ENCODE measurements around the gene ADH5. TPM values are rescaled to one million over a fixed set of nuclear protein-coding genes. Genes with fewer than 3 reads are reported as not detected.
"Not testable (repeated sequence)": the region's sequence is repeated elsewhere in the genome, so short reads cannot be mapped to it uniquely, and the experiment has no call there.

The ADH5 gene
- total and polyA plus RNA-seq, 9 donors, result 79.5 to 227 (median 161) TPM

- no peaks in the 10 kb centered on the region for H3K36me3 ChIP-seq
- intact Hi-C loops (cut with DNase I), result no loop called here
- H3K4me3 ChIP-seq, result no peak overlapping the region
- TF ChIP-seq CTCF (IDR thresholded peaks at IDR 0.05), result no peak
- TF ChIP-seq POLR2A (IDR thresholded peaks at IDR 0.05), result no peak
- no peak for TF ChIP-seq EP300 (IDR thresholded peaks at IDR 0.05)
- H3K27ac ChIP-seq, result no peak overlapping the region
- no peaks in the 10 kb centered on the region for H3K9me3 ChIP-seq
- DNase-seq, result no peak
- no peaks in the 10 kb centered on the region for H3K4me1 ChIP-seq (ENCODE audit: insufficient read depth)
- no peaks in the 10 kb centered on the region for H3K27me3 ChIP-seq
- 92 to 100% (median 99%) methylated on average over 2 of the region's 2 CpGs for WGBS, 3 donors
Measured at GRCh38 chr4:99102634-99103033, 14.0 kb upstream of the ADH5 start.

DNA sequence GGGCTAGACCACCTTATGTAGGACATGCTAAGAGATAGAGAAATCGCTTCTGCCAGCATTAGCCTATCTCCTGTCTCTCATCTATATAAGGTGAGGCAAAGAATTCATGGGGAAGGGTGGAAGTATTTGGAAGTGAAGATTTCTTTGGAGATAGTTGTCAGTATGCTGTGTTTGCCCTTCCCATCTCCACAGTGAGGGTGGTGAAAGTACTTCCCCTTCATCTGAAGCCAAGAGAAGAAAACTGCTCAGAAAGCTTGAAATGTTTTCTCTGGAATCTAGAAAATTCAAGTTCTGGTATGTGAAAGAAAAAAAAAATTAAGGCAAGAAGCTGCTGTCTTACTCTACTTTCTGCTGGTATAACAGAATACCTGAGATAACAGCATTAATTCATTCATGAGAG, 12.3 kb upstream of the ADH5 start:
- Histone ChIP-seq H3K36me3 (no peaks in the 10 kb centered on the region), H3K4me3 (no peak overlapping the region), H3K27me3 (no peaks in the 10 kb centered on the region), H3K9me3 (no peaks in the 10 kb centered on the region), H3K4me1 (ENCODE audit: insufficient read depth) (no peaks in the 10 kb centered on the region), H3K27ac (no peak overlapping the region)
- WGBS, 3 donors, result 86 to 96% (median 89%) methylated on average over 1 of the region's 1 CpG
- TF ChIP-seq CTCF (IDR thresholded peaks at IDR 0.05) (no peak), EP300 (IDR thresholded peaks at IDR 0.05) (no peak), POLR2A (IDR thresholded peaks at IDR 0.05) (no peak)
- DNase-seq, result no peak
- intact Hi-C loops (cut with DNase I), result no loop called here

- DNase-seq; H3K27ac ChIP-seq; H3K27me3 ChIP-seq; H3K36me3 ChIP-seq; intact Hi-C loops (cut with DNase I); H3K9me3 ChIP-seq; H3K4me3 ChIP-seq; H3K4me1 ChIP-seq (ENCODE audit: insufficient read depth): not testable (repeated sequence)
- WGBS, 3 donors, result 77 to 90% (median 77%) methylated on average over 5 of the region's 5 CpGs
Measured at GRCh38 chr4:99099814-99100213, 11.2 kb upstream of the ADH5 start.

DNA sequence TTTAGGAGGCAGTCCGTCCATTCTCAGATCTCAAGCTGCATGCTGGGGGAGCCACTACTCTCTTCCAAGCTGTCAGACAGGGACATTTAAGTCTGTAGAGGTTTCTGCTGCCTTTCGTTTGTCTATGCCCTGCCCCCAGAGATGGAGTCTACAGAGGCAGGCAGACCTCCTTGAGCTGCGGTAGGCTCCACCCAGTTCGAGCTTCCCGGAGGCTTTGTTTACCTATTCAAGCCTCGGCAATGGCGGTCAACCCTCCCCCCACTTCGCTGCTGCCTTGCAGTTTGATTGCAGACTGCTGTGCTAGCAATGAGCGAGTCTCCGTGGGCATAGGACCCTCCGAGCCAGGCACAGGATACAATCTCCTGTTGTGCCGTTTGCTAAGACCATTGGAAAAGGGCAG, 10.7 kb upstream of the ADH5 start:
- H3K27me3 ChIP-seq, result no peaks in the 10 kb centered on the region
- no peaks in the 10 kb centered on the region for H3K4me1 ChIP-seq (ENCODE audit: insufficient read depth)
- no peaks in the 10 kb centered on the region for H3K9me3 ChIP-seq
- intact Hi-C loops (cut with DNase I), result no loop called here
- 85 to 89% (median 89%) methylated on average over 12 of the region's 12 CpGs for WGBS, 3 donors
- TF ChIP-seq EP300 (IDR thresholded peaks at IDR 0.05) (no peak), CTCF (IDR thresholded peaks at IDR 0.05) (no peak), POLR2A (IDR thresholded peaks at IDR 0.05) (no peak)
- H3K27ac ChIP-seq, result no peak overlapping the region
- H3K36me3 ChIP-seq, result no peaks in the 10 kb centered on the region
- no peak overlapping the region for H3K4me3 ChIP-seq
- no peak for DNase-seq

- H3K9me3 ChIP-seq; H3K27ac ChIP-seq; H3K27me3 ChIP-seq; H3K36me3 ChIP-seq; intact Hi-C loops (cut with DNase I); H3K4me3 ChIP-seq; H3K4me1 ChIP-seq (ENCODE audit: insufficient read depth); DNase-seq: not testable (repeated sequence)
- WGBS, 3 donors, result 86 to 92% (median 87%) methylated on average over 2 of the region's 2 CpGs
Measured at GRCh38 chr4:99091841-99092240, 3.3 kb upstream of the ADH5 start.

DNA sequence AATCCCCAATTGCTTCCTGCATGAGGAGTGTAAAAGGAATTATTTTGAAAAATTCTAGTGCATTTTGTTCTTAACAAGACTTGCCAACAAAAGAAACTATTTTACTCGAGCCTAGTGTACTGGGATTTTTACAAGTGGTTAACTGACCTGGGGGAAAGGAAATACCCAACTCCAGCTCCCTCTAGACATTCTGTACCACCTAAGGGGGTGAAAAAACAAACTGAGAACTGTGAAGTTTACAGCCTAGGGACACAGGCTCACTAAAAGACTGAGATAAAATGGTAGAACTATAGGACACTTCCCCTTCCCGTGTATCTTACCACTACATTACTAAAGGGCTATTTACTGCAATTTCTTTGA, 2.6 kb upstream of the ADH5 start:
- no peaks in the 10 kb centered on the region for H3K27me3 ChIP-seq
- H3K36me3 ChIP-seq, result no peaks in the 10 kb centered on the region
- intact Hi-C loops (cut with DNase I), result no loop called here
- H3K4me1 ChIP-seq (ENCODE audit: insufficient read depth), result peaks cover 6% of the 10 kb centered on the region
- no peak for DNase-seq
- TF ChIP-seq POLR2A (IDR thresholded peaks at IDR 0.05), result no peak
- TF ChIP-seq EP300 (IDR thresholded peaks at IDR 0.05), result no peak
- no peak for TF ChIP-seq CTCF (IDR thresholded peaks at IDR 0.05)
- H3K4me3 ChIP-seq, result no peak overlapping the region
- no peaks in the 10 kb centered on the region for H3K9me3 ChIP-seq
- H3K27ac ChIP-seq, result no peak overlapping the region
- WGBS, 3 donors, result 24 to 27% (median 25%) methylated on average over 2 of the region's 2 CpGs
